Epidermal melanocyte (primary cell): Measurements from ENCODE around the gene GARIN3.

Source experiments
- DNase-seq: peaks from one replicate; pipeline ENCODE4 v3.0.0; 2011; ENCODE audit warnings: low spot score; ENCODE audit not compliant: insufficient read length

The GARIN3 gene

DNA sequence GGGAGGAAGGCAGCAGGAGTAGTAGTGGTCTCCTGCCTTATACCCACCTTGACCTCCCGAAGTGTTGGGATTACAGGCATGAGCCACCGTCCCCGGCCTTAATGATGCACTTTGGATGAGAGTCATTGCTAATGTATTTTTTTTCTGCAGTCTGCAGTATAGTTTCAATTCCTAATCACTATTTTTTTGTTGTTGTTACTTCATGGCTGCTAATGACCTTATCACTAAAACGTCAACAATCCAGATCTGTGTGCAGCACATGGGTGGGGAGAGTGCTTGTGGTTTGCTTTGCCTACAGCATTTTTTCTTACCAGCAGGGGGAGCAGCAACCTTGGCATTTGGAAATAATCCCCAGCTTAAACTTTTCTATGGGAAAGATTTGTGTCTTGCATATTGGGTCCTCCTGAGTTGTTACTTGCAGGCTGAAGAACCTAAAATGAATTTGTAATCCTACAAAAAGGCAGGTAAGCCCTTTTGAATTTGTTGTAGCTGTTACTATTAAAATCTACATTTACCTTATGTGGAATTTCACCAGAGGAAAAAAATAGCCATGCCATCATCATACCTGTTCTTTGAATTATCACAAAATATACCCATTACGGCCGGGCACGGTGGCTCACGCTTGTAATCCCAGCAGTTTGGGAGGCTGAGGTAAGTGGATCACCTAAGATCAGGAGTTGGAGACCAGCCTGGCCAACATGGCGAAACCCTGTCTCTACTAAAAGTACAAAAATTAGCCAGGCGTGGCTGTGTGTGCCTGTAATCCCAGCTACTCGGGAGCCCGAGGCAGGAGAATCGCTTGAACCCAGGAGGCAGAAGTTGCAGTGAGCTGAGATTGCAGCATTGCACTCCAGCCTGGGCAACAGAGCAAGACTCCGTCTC is 17.1 kb downstream of the GARIN3 start:
- DNase-seq = peak; percentile 81

DNA sequence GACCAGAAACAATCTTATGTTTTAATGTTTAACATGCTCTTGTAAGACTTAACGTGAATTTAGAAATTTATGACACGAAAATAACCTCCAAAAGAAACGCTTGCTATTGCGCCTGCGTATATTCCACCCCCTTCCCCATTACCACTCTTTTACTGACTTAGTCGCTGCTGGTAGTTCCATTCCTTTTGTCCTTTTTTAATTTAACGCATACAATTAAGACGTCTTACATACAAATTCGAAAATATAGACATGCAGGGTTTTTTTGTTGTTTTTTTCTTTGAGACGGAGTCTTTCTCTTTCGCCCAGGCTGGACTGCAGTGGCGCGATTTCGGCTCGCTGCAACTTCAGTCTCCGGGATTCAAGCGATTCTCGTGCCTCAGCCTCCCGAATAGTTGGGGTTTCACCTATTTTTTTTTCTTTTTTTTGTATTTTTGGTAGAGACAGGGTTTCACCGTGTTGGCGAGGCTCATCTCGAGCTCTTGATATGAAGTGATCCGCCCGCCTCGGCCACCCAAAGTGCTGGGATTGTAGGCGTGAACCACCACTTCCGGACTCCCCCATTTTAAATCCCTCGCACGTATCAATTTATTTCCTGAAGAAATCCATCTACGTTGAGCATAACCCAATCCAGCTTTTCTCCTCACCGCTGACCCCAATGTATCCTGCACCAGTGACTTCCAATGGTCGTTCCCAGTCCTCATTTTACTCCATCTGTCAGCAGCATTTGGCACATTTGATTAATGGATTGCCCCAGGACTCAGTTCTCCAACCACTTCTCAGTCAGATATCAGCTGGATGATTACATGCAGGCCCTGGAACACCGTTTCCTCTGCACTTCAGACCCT is 22.7 kb downstream of the GARIN3 start:
- DNase-seq = peak; percentile 69

DNA sequence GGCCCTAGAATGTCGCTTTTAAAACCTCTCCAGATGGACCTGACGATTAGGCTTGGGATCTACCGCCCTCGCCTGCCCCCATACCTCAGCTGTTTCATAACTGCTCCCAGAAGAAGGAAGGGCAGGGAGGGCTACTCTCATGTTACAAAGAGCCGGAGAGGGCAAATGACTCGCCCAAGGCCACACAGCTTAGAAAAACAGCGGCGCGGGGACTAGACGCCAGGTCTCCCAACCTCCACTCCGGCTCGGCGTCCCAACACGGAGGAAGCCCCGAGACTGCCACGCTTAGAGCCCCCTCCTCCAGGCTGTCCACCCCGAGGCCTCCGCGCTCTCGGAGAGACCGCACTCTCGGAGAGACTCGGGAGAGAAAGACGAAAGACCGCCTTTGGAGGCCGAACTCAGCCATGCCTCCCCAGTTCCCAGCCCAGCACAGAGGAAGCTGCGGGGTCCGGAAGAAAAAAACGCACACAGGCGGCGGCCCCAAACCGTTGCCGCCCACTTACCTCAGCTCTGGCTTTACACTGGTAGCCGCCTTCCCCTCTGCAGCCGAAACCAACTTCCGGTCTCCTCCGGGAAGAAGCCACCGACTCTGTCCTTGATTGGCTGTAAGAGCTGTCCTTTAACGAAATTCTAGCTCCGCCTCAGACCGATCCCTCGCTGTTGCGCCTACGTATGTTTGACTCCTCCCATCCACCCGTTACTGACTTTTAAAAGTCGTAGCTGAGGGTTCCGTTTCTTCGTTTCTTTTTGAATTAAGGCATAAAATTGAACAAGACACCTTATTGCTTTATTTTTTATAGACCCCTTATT is 23.5 kb downstream of the GARIN3 start, which contains the start of gene MED7:
TSS of gene MED7 (minus strand) at position 549 of the 810 bp plus-strand sequence. CDS start 3,434 bp downstream, outside the sequence.
- DNase-seq = peak; percentile 99

DNA sequence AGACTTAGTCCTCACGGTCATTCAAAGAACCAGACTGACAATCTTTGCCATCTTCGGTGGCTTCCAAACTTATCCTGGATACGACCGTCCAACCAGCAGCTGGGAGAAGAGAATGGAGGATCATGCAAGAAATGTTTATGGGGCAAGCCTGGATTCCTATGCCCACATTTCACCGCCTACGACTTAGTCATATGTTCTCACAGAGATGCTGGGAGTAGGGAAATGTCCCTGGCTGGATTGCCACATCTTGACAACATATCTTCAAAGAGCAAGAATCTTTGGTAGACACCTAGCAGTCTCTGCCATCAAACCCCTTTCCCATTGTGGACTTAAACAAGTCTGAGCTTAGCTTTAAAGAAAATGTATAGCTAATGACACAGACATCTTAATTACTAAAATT is 28.4 kb downstream of the GARIN3 start:
- DNase-seq = no peak

DNA sequence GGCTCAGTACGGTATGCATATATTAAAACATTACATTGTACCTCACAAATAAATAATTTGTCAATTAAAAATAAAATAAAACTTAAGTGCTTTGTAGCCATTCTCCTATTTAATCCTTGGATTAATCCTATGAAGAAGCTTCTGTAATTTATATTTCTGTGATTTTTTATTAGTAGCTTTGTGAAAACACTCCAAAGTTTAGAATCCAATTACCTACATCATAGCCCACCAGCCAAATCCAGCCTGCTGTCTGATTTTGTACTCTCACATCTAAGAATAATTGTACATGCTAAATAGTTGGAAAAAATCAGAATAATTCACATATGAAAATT is 33.8 kb downstream of the GARIN3 start:
- DNase-seq = no peak

DNA sequence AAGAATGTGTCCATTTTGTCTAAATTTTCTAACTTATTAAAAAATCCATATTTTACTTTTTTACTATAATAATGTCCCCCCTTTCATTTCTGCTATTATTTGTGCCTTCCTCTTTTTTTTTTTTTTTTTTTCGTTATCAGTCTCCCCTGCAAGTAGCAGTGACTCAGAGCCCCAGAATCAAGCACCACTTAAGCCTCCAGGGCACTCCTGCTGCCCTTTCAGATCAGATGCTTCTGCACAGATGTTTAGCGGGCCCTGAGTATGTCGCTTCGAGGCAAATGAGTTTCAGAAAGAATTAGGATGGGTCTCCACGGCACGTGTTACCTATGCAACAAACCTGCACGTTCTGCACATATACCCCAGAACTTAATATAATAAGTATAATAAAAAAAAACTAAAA is 35.1 kb downstream of the GARIN3 start:
- no peak for DNase-seq

DNA sequence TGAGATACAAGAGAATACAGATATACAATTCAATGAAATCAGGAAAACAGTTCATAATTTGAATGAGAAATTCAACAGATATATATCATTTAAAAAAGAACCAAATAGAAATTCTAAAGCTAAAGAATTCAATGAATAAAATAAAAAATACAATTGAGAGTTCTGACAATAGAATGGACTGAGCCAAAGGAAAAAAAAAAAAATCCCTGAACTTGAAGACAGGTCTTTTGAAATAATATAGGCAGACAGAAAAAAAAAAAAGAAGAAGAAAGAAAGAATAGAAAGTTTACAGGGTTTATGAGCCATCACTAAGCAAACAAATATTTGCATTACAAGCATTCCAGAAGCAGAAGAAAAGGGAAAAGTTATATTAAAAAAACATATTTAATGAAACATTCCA is 44.4 kb downstream of the GARIN3 start:
- no peak for DNase-seq

DNA sequence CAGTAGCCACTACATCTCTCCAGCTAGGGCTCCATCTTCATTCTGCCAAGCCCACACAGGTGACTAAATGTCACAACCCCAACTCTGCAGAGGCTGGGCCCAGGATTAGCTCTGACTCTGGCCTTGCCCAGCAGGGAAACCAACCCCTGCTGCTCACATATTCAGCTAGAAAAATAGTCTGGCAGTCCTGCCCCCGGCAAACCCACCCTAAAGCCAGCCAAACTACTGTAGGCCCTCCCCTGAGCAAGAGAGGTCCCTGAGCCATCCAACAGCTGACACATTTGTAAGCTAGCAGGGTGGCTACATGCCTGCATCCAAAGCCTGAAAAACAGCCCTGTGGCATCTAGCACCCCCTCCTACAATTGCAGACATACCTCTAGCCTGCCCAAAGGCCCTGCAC is 46.0 kb downstream of the GARIN3 start:
- DNase-seq = no peak

DNA sequence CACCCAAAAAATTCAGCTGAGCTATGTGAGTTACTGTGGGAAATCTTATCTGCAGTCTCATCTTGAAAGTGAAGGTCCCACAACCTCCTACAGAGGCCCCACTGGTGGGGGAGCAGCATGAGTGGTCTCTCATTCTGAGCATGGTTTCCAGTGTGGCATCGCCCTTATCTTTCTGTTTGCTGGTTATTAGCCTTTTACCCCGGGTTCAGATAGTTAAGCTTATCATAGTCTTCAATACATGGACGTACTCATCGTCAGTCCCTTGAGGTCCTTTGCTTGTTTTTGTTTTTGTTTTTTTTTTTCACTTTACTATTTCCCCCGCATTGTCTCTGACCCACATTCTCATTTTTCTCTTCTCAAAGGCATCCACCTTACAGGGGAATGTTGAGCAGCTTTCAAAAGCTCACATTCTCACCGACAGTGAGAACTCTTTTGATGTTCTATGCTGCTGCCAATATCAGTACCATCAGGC is 49.5 kb downstream of the GARIN3 start:
- DNase-seq = no peak

DNA sequence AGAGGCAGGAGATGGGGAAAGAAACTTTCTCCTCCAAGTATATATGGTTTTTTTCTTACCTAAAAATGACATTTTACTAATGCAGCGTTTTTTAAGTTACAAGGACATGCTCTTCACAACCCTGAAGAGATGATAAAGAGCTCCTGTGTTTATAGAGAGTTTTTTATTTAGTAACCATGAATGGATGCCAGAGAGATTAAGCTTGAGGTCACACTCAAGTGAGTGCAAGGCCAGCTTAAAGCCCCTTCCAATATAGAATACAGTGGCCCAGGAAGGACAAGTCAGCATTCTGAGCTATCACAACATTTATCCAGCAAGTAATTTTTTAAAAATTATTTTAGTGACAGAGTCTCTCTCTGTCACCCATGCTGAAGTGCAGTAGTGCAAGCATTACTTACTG is 50.6 kb downstream of the GARIN3 start:
- DNase-seq = no peak

DNA sequence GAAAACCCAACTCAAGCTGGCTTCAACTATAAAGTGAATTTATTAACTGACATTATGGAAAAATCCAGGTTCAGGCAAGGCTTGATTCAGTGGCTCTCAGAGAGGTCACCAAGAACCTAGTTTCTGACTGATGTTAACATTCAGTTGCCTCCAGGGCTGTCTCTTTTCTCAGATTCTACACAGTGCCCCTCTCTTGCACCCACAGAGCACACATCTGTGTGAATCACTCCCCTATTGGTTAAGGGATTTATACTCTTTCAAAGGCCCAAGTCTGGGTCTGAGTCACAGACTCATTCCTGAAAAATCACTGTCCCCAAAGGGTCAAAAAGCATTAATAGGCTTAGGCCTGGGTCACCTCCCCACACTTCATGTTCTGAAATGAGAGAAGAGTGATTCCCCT is 51.1 kb downstream of the GARIN3 start:
- DNase-seq = no peak

DNA sequence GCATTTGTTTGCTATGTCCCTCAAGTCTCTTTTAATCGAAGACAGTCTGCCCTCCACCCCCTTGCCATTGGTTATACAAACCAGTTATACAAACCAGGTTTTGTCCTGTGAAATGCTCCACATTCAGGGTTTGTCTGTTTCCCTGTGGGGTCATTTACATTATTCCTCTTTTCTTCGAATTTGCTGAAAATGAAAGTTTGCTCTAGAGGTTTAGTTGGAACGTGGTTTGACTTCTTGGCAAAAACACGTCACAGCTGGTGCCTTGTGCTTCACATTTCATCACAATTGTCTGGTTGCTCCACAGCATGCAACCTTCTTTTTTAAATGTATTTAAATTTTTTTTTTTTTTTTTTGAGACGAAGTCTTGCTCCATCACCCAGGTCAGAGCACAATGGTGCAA is 53.1 kb downstream of the GARIN3 start:
- DNase-seq = no peak
